ENCODE data around the gene TNC.
"Not testable (repeated sequence)": the region's sequence is repeated elsewhere in the genome, so short reads cannot be mapped to it uniquely, and the experiment has no call there.

Gene TNC

DNA sequence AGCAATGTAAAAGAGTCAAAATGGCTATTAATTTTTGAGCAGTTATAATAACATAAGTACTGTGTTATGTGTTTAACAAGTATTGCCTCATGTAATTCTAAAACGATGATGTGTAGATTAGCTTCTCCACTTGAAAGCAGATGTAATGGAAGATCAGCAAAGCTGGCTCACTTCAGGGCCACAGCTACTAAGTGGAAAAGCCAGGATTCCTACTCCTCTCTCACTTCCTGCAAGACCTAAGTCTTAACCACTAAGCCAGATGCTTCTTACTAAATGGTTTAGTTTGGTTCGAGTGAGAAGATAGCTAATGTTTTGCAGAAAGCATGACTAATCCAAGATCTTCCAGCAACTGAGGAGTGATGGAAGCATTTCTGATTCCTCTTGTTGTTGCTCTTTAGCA is 15.7 kb upstream of the TNC start:
- Histone ChIP-seq H3K27ac (ENCODE audit: low read depth, low read length) (no peak overlapping the region), H3K9me3 (ENCODE audit: control insufficient read depth, insufficient read depth, low read length) (no peaks in the 10 kb centered on the region), H3K79me2 (ENCODE audit: control insufficient read depth, low read length) (no peaks in the 10 kb centered on the region), H3K9me2 (replicated peaks; ENCODE audit: control insufficient read depth, low read length) (no peaks in the 10 kb centered on the region), H3K36me3 (ENCODE audit: control insufficient read depth, low read length) (no peaks in the 10 kb centered on the region), H3F3A (ENCODE audit: control insufficient read depth, insufficient read depth) (no peaks in the 10 kb centered on the region), H3K4me2 (ENCODE audit: low read length) (no peak overlapping the region), H4K20me1 (ENCODE audit: control insufficient read depth, insufficient read depth, low read depth, low read length) (no peaks in the 10 kb centered on the region), H3K4me1 (ENCODE audit: control insufficient read depth, low read length) (no peaks in the 10 kb centered on the region), H3K4me3 (ENCODE audit: low read length) (no peak overlapping the region), H3K27me3 (ENCODE audit: control insufficient read depth, low read length) (no peaks in the 10 kb centered on the region)
- TF ChIP-seq, protein P1, sequence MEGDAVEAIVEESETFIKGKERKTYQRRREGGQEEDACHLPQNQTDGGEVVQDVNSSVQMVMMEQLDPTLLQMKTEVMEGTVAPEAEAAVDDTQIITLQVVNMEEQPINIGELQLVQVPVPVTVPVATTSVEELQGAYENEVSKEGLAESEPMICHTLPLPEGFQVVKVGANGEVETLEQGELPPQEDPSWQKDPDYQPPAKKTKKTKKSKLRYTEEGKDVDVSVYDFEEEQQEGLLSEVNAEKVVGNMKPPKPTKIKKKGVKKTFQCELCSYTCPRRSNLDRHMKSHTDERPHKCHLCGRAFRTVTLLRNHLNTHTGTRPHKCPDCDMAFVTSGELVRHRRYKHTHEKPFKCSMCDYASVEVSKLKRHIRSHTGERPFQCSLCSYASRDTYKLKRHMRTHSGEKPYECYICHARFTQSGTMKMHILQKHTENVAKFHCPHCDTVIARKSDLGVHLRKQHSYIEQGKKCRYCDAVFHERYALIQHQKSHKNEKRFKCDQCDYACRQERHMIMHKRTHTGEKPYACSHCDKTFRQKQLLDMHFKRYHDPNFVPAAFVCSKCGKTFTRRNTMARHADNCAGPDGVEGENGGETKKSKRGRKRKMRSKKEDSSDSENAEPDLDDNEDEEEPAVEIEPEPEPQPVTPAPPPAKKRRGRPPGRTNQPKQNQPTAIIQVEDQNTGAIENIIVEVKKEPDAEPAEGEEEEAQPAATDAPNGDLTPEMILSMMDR (IDR thresholded peaks at IDR 0.05; ENCODE audit: low read depth, low read length, poor library complexity, severe bottlenecking), result no peak

DNA sequence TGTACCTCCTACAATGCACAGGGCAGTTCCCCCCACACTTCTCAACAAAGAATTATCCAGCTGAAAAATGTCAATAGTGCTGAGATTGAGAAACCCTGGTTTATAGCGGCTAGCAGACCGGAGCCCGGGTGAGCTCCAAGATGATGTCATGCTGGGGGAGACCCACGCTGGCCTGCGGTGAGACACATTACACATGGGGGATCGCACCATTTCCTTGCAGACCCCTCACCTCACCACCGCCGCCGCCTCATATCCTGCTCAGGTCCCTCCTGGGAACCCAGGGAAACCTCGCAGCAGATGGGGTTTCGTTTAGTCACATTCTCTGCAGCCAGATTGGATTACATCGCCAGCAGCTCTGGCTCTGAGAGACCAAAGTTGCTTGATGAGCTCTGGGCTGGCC is 14.7 kb upstream of the TNC start:
- no peaks in the 10 kb centered on the region for H3K36me3 ChIP-seq (ENCODE audit: control insufficient read depth, low read length)
- H3K4me3 ChIP-seq (ENCODE audit: low read length), result no peak overlapping the region
- H4K20me1 ChIP-seq (ENCODE audit: control insufficient read depth, insufficient read depth, low read depth, low read length), result no peaks in the 10 kb centered on the region
- no peaks in the 10 kb centered on the region for H3K27me3 ChIP-seq (ENCODE audit: control insufficient read depth, low read length)
- H3K27ac ChIP-seq (ENCODE audit: low read depth, low read length), result no peak overlapping the region
- H3K79me2 ChIP-seq (ENCODE audit: control insufficient read depth, low read length), result no peaks in the 10 kb centered on the region
- no peaks in the 10 kb centered on the region for H3F3A ChIP-seq (ENCODE audit: control insufficient read depth, insufficient read depth)
- no peaks in the 10 kb centered on the region for H3K4me1 ChIP-seq (ENCODE audit: control insufficient read depth, low read length)
- H3K4me2 ChIP-seq (ENCODE audit: low read length), result no peak overlapping the region
- TF ChIP-seq, protein P1 (IDR thresholded peaks at IDR 0.05; ENCODE audit: low read depth, low read length, poor library complexity, severe bottlenecking), result no peak
- no peak for TF ChIP-seq EZH2phosphoT487 (IDR thresholded peaks at IDR 0.05; ENCODE audit: borderline replicate concordance, low read length)
- no peaks in the 10 kb centered on the region for H3K9me2 ChIP-seq (replicated peaks; ENCODE audit: control insufficient read depth, low read length)
- no peaks in the 10 kb centered on the region for H3K9me3 ChIP-seq (ENCODE audit: control insufficient read depth, insufficient read depth, low read length)

DNA sequence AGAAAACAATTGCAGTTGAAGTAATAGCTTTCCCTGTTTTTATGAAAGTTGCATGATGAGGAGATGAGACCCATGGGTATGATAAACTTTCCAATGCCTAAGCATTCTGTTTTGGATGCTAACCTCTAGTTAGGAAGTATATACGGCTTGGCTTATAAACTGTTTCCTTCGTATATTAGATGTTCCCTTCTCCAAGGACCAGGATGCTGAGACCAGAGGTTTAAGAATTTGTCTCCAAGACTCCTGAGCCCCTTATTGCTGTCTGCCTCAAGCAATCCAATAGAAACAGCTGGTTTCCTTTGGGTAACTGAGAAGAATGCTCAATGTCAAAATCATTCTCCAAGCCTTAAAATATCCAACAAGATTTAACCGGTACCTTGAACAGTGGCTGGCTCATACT is 12.2 kb upstream of the TNC start:
- no peaks in the 10 kb centered on the region for H3F3A ChIP-seq (ENCODE audit: control insufficient read depth, insufficient read depth)
- H3K79me2 ChIP-seq (ENCODE audit: control insufficient read depth, low read length), result no peaks in the 10 kb centered on the region
- H3K9me3 ChIP-seq (ENCODE audit: control insufficient read depth, insufficient read depth, low read length), result no peaks in the 10 kb centered on the region
- H3K9me2 ChIP-seq (replicated peaks; ENCODE audit: control insufficient read depth, low read length), result no peaks in the 10 kb centered on the region
- no peak overlapping the region for H3K27ac ChIP-seq (ENCODE audit: low read depth, low read length)
- no peaks in the 10 kb centered on the region for H3K4me1 ChIP-seq (ENCODE audit: control insufficient read depth, low read length)
- H3K4me2 ChIP-seq (ENCODE audit: low read length), result no peak overlapping the region
- TF ChIP-seq EZH2phosphoT487 (IDR thresholded peaks at IDR 0.05; ENCODE audit: borderline replicate concordance, low read length), result no peak
- TF ChIP-seq, protein P1 (IDR thresholded peaks at IDR 0.05; ENCODE audit: low read depth, low read length, poor library complexity, severe bottlenecking), result no peak
- H3K4me3 ChIP-seq (ENCODE audit: low read length), result no peak overlapping the region
- no peaks in the 10 kb centered on the region for H3K36me3 ChIP-seq (ENCODE audit: control insufficient read depth, low read length)
- H3K27me3 ChIP-seq (ENCODE audit: control insufficient read depth, low read length), result no peaks in the 10 kb centered on the region
- no peaks in the 10 kb centered on the region for H4K20me1 ChIP-seq (ENCODE audit: control insufficient read depth, insufficient read depth, low read depth, low read length)

DNA sequence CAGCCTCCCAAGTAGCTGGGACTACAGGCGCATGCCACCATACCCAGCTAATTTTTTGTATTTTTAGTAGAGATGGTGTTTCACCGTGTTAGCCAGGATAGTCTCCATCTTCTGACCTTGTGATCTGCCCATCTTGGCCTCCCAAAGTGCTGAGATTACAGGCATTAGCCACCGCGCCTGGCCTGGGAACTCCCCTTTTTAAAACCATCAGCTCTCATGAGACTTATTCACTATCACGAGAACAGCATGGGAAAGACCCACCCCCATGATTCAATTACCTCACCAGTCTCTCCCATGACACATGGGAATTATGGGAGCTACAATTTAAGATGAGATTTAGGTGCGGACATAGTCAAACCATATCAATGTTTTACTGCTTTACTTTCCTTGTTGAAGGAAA is 10.8 kb upstream of the TNC start:
- H3K27me3 ChIP-seq (ENCODE audit: control insufficient read depth, low read length); H4K20me1 ChIP-seq (ENCODE audit: control insufficient read depth, insufficient read depth, low read depth, low read length); H3F3A ChIP-seq (ENCODE audit: control insufficient read depth, insufficient read depth); H3K79me2 ChIP-seq (ENCODE audit: control insufficient read depth, low read length); H3K4me2 ChIP-seq (ENCODE audit: low read length); H3K9me3 ChIP-seq (ENCODE audit: control insufficient read depth, insufficient read depth, low read length); H3K9me2 ChIP-seq (replicated peaks; ENCODE audit: control insufficient read depth, low read length); H3K36me3 ChIP-seq (ENCODE audit: control insufficient read depth, low read length); H3K4me1 ChIP-seq (ENCODE audit: control insufficient read depth, low read length); H3K4me3 ChIP-seq (ENCODE audit: low read length); H3K27ac ChIP-seq (ENCODE audit: low read depth, low read length): not testable (repeated sequence)
